Smooth muscle cell (in vitro differentiated cells): ENCODE data around the gene USP28. TPM values are rescaled to one million over a fixed set of nuclear protein-coding genes. Genes with fewer than 3 reads are reported as not detected.

ENCODE experiments used
- DNase-seq: peaks from one replicate; lab custom pipeline; 2025; ENCODE audit not compliant: unreplicated experiment; lab: John Stamatoyannopoulos, UW
- H2AFZ ChIP-seq: fragments of 200-600 bp; sonication (generic); 2 replicates; pipeline ENCODE4 v1.6.0; 2016; ENCODE audit warnings: antibody characterized with exemption, low read depth, mild to moderate bottlenecking
- H3F3A ChIP-seq: fragments of 200-600 bp; sonication (generic); 2 replicates; pipeline ENCODE4 v1.6.0; 2017; ENCODE audit warnings: antibody characterized with exemption, low read depth
- H3K27ac ChIP-seq: fragments of 200-600 bp; sonication (generic); 2 replicates; pipeline ENCODE4 v1.5.1; 2016; ENCODE audit warnings: low read depth, mild to moderate bottlenecking
- H3K27me3 ChIP-seq: fragments of 200-600 bp; sonication (generic); 2 replicates; pipeline ENCODE4 v1.6.1; 2016; ENCODE audit warnings: low read depth, mild to moderate bottlenecking
- H3K36me3 ChIP-seq: fragments of 200-600 bp; sonication (generic); 2 replicates; pipeline ENCODE4 v1.5.1; 2016; ENCODE audit warnings: low read depth
- H3K4me1 ChIP-seq: fragments of 200-600 bp; sonication (generic); 2 replicates; pipeline ENCODE4 v1.5.1; 2016; ENCODE audit warnings: low read depth
- H3K4me2 ChIP-seq: fragments of 200-600 bp; sonication (generic); 2 replicates; pipeline ENCODE4 v1.6.0; 2016; ENCODE audit warnings: mild to moderate bottlenecking
- H3K4me3 ChIP-seq: fragments of 200-600 bp; sonication (generic); 2 replicates; pipeline ENCODE4 v1.5.1; 2016; ENCODE audit warnings: mild to moderate bottlenecking
- H3K79me2 ChIP-seq: fragments of 200-600 bp; sonication (generic); 2 replicates; pipeline ENCODE4 v1.6.0; 2016; ENCODE audit warnings: low read depth, mild to moderate bottlenecking
- H3K9ac ChIP-seq: fragments of 200-600 bp; sonication (generic); 2 replicates; pipeline ENCODE4 v1.6.0; 2016; ENCODE audit warnings: low read depth
- H3K9me3 ChIP-seq: fragments of 200-600 bp; sonication (generic); replicated peaks from 2 replicates; pipeline ENCODE4 v1.5.1; 2016; ENCODE audit warnings: low read depth
- H4K20me1 ChIP-seq: fragments of 200-600 bp; sonication (generic); 2 replicates; pipeline ENCODE4 v1.6.0; 2016; ENCODE audit warnings: low read depth
- WGBS: methylation state at CpG from one replicate; pipeline ENCODE4 v1.1.7; 2016; ENCODE audit warnings: low lambda C conversion rate; 5-methylcytosine and 5-hydroxymethylcytosine counted together
- polyA plus RNA-seq: library from polyadenylated mRNA; unstranded; fragments of >200 nt; fragmentation: Nextera tagmentation; extraction: Ambion mirVana; gene quantifications from 2 replicates; pipeline ENCODE4 v1.2.1, GENCODE V29; 2016
- total RNA-seq: library from RNA; depleted of rRNA; stranded (reverse); fragments of >200 nt; gene quantifications from 2 replicates; pipeline ENCODE4 v1.2.3, GENCODE V29; 2014
- TF ChIP-seq, protein P1 (sequence below): fragments of 200-600 bp; sonication (generic); IDR thresholded peaks from 2 replicates; pipeline ENCODE4 v1.5.1; 2017; ENCODE audit warnings: borderline replicate concordance, mild to moderate bottlenecking, antibody characterized with exemption; ENCODE audit not compliant: insufficient read depth, poor library complexity, severe bottlenecking

Gene USP28
- total and polyA plus RNA-seq, 2 experiments from 2014 or later: 18.6 to 50.5 TPM

DNA sequence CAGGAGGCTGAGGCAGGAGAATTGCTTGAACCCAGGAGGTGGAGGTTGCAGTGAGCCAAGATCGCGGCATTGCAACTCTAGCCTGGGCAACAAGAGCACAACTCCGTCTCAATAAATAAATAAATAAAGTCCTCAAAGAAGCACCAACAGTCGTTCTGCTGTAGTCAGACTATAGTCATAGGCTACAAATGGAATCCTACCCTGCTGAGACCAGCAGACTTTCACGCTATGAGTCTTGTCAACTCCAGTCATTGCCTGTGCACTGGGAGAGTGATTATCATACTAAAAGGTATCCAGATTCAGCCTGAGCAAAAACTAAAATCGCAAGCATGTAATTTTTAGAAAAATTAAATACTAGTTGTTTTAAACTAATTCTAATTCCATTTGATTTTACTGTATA is 19.6 kb downstream of the USP28 start:
- H3F3A ChIP-seq: no peaks in the 10 kb centered on the region
- no peak overlapping the region for H3K4me2 ChIP-seq
- no peaks in the 10 kb centered on the region for H3K36me3 ChIP-seq
- no peak overlapping the region for H3K4me3 ChIP-seq
- H3K79me2 ChIP-seq: peaks cover 15% of the 10 kb centered on the region
- no peak overlapping the region for H3K27ac ChIP-seq
- no peaks in the 10 kb centered on the region for H3K27me3 ChIP-seq
- no peak for DNase-seq
- no peaks in the 10 kb centered on the region for H3K9me3 ChIP-seq
- H3K4me1 ChIP-seq: no peaks in the 10 kb centered on the region
- TF ChIP-seq, protein P1, sequence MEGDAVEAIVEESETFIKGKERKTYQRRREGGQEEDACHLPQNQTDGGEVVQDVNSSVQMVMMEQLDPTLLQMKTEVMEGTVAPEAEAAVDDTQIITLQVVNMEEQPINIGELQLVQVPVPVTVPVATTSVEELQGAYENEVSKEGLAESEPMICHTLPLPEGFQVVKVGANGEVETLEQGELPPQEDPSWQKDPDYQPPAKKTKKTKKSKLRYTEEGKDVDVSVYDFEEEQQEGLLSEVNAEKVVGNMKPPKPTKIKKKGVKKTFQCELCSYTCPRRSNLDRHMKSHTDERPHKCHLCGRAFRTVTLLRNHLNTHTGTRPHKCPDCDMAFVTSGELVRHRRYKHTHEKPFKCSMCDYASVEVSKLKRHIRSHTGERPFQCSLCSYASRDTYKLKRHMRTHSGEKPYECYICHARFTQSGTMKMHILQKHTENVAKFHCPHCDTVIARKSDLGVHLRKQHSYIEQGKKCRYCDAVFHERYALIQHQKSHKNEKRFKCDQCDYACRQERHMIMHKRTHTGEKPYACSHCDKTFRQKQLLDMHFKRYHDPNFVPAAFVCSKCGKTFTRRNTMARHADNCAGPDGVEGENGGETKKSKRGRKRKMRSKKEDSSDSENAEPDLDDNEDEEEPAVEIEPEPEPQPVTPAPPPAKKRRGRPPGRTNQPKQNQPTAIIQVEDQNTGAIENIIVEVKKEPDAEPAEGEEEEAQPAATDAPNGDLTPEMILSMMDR: no peak
- no peak overlapping the region for H2AFZ ChIP-seq
- H4K20me1 ChIP-seq: peaks cover 64% of the 10 kb centered on the region
- WGBS: 92% methylated on average over 6 of the region's 6 CpGs
- H3K9ac ChIP-seq: no peak overlapping the region

DNA sequence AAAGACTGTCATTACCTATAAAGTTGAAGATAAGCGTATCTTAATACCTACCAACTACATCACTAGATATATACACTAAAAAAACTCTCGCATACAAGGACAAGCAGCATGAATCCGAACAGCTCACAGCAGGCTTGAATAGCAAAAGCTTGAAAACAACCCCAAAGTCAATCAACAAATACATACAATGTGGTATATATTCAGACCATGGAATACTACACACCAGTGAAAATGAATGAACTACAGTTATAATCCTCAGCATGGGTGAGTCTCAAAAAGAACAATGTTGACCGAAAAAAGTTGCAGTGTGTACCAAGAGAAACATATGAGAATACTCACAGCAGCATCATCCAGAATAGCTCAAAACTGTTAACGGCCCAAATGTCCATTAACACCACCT is 25.2 kb downstream of the USP28 start:
- WGBS: 93% methylated on average over 5 of the region's 5 CpGs
- no peaks in the 10 kb centered on the region for H3K36me3 ChIP-seq

DNA sequence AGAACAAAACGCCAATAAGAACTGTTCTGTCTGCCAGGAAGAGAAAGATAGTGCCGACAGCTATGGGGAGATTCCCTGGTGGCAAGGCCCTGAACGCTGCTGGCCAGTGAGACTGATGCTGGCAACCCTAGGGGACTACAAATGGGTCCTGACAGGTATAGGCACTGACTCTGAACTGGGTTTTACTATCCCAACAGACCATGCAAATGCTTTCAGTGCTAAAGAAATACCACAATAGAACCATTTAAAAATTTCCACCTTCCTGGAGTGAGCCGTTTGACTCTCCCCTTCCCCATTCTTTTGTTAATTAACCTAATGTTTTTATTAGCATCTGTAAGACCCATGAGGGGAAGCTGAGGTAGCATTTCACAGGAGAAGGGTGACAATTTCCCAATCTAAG is 25.7 kb downstream of the USP28 start:
- Histone ChIP-seq H3K9me3 (no peaks in the 10 kb centered on the region), H3K9ac (no peak overlapping the region), H3F3A (no peaks in the 10 kb centered on the region), H3K27ac (no peak overlapping the region), H3K79me2 (no peaks in the 10 kb centered on the region), H4K20me1 (peaks cover 20% of the 10 kb centered on the region), H3K4me3 (no peak overlapping the region), H3K27me3 (no peaks in the 10 kb centered on the region), H3K4me1 (no peaks in the 10 kb centered on the region), H3K4me2 (no peak overlapping the region), H2AFZ (no peak overlapping the region), H3K36me3 (no peaks in the 10 kb centered on the region)
- no peak for DNase-seq
- TF ChIP-seq, protein P1: no peak
- WGBS: 49% methylated on average over 4 of the region's 4 CpGs

More for the DNA sequence above, 25.2 kb downstream of the USP28 start:
- Histone ChIP-seq H3K4me2 (no peak overlapping the region), H4K20me1 (peaks cover 24% of the 10 kb centered on the region), H3K9me3 (no peaks in the 10 kb centered on the region), H3K4me3 (no peak overlapping the region), H3K79me2 (no peaks in the 10 kb centered on the region), H3K27ac (no peak overlapping the region), H3K9ac (no peak overlapping the region), H3K4me1 (no peaks in the 10 kb centered on the region), H2AFZ (no peak overlapping the region), H3K27me3 (no peaks in the 10 kb centered on the region), H3F3A (no peaks in the 10 kb centered on the region)
- TF ChIP-seq, protein P1: no peak
- no peak for DNase-seq

DNA sequence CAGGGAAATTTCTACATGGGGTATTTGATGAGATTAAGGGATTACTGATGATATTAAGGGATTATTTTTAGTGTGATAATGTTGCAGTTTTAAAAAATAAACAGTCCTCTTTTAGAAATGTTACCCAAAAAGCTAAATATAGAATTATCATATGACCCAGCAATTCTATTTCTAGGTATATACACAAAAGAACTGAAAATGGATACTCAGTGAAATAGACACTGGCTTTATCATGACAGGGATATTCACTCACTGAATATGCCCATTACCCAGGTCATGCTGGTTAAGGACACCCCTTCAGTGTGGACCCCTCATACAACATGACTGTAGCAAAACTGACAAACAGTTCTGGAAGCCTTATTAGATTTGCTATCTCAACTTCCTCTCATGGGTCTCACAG is 27.8 kb downstream of the USP28 start:
- Histone ChIP-seq H3K79me2 (no peaks in the 10 kb centered on the region), H3K27me3 (no peaks in the 10 kb centered on the region), H3K36me3 (no peaks in the 10 kb centered on the region), H3K4me2 (no peak overlapping the region), H3K4me1 (no peaks in the 10 kb centered on the region), H3K9ac (no peak overlapping the region), H3F3A (no peaks in the 10 kb centered on the region), H3K4me3 (no peak overlapping the region), H2AFZ (no peak overlapping the region), H3K27ac (no peak overlapping the region), H4K20me1 (peaks cover 8% of the 10 kb centered on the region), H3K9me3 (no peaks in the 10 kb centered on the region)
- TF ChIP-seq, protein P1: no peak
- DNase-seq: no peak
